ENCODE results near the gene FAM53C.
"Not testable (repeated sequence)": the region's sequence is repeated elsewhere in the genome, so short reads cannot be mapped to it uniquely, and the experiment has no call there.

Gene FAM53C

GRCh38 chr5:138337685-138338410 is at the start of gene FAM53C:
TSS of gene FAM53C (plus strand) at chr5:138338266. CDS start at chr5:138341336, 3,070 bp downstream.
- no peak for FAIRE-seq

GRCh38 chr5:138289296-138289695 is 48.8 kb upstream of the FAM53C start:
- FAIRE-seq, result no peak

DNA sequence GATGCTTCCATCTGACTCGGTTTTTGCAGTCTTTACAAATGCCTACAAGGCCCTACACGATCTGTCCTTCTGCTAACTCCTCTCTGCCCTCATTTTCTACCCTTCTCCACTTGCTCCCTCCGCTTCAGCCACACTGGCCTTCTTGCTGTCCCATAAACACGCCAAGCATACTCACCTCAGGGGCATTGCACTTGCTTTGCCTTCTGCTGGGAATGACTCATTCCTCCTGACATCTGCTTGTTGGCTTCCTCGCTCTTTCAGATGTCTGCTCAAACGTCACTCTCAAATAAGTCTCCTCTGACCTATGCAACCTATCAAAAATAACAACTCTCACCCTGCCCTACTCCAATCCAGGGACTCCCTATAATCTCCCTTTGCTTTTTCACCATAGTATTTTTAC is 34.7 kb upstream of the FAM53C start:
- no peak for FAIRE-seq

DNA sequence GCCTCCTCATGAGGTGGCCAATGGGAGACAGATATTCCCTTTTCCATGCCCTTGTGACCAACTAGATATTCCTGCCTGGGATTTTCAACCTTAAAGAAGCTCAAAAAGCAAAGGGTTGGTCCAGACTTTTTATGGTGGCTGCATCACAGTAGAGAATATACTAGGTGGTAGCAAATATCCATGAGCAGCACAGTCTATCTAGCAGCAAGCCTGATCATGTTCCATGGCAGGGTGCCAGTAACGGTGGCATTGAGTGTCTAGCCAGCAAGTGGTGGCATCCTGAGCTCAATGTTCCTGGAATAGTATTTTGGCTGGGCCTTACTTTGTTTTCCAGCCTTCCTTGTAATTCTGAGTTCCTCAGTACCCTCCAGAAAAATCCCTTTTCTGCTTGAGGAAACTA is 32.3 kb upstream of the FAM53C start:
- FAIRE-seq, result no peak

DNA sequence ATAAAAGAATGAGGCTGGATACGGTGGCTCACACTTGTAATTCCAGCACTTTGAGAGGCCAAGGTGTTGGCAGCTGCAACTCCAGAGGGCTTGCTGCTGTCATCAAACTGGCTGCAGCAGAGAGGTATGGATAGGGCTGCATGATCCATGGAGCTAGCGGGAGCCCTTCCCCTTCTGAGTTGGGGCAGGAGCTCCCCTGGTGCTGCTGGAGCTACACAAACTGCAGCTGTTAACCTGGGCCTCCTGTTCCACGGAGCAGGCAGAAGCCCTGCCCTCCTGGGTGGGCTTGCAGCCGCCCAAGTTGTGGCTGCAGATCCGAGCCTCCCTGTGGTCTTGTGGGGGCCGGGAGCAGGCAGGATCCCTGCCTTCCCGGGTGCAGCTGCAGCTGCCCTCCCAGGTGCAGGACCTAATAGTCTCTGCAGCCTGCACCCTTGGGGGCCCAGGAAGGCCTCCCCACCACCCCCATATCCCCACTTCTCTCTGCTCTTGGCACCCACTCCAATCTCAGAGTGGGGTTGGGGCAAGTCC is 22.3 kb upstream of the FAM53C start:
- FAIRE-seq, result no peak

DNA sequence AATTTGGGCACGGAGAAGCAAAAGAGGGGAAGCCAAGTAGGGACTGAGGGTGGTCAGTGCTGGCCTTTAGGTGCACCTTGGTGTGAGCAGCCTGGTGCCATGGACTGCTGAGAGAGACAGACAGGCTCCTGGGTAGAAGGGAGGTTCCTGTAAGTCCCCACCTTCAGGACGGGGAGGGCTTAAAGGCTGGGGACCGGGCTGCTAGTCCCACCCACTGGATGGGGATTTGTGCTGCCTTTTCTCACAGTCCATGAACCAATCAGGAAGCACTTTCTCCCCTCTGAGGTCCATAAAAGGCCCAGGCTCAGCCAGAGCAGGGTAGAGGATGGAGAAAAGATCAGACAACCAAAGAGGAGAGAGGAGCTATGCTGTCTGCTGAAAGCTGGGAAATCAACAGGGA is 21.7 kb upstream of the FAM53C start:
- FAIRE-seq, result no peak

DNA sequence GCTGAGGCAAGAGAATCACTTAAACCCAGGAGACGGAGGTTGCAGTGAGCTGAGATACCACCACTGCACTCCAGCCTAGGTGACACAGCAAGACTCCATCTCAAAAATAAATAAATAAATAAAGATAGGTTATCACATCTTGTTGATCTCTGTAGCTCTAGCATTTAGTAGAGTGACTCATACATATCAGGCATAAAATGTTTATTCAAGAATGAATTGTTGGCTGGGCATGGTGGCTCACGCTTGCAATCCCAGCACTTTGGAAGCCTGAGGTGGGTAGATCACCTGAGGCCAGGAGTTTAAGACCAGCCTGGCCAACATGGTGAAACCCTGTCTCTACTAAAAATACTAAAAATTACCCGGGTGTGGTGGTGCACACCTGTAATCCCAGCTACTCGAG is 19.9 kb upstream of the FAM53C start:
- FAIRE-seq, result not testable (repeated sequence)

DNA sequence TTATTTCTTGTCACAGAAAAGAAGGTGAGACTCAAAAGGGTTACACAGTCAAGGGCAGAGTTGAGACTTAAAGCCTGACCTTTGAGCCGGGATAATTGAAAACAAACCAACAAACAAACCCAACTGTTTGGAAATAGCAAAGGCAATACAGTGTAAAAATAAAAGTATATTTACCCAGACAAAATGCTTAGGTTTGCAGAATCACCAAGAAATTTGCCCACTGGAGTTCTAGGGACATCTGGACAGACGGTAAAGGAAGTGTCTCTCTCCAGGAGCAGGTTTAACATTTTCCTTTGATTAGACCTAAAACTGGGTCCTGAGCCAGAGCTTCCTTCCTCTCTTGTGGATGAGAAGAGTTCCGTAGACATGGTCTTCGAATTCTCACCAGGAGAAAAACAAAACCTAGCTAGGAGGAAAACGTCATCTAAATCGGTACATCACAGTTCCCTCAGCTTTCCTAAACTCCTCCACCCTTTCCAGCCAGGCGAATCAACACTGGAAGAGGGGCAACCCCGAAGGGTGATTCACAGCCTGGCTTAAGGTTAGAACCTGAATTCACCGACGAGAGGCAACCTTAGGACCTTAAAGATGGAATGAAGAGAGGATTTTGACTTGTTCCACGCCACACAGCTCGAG is 7.1 kb upstream of the FAM53C start:
- no peak for FAIRE-seq

DNA sequence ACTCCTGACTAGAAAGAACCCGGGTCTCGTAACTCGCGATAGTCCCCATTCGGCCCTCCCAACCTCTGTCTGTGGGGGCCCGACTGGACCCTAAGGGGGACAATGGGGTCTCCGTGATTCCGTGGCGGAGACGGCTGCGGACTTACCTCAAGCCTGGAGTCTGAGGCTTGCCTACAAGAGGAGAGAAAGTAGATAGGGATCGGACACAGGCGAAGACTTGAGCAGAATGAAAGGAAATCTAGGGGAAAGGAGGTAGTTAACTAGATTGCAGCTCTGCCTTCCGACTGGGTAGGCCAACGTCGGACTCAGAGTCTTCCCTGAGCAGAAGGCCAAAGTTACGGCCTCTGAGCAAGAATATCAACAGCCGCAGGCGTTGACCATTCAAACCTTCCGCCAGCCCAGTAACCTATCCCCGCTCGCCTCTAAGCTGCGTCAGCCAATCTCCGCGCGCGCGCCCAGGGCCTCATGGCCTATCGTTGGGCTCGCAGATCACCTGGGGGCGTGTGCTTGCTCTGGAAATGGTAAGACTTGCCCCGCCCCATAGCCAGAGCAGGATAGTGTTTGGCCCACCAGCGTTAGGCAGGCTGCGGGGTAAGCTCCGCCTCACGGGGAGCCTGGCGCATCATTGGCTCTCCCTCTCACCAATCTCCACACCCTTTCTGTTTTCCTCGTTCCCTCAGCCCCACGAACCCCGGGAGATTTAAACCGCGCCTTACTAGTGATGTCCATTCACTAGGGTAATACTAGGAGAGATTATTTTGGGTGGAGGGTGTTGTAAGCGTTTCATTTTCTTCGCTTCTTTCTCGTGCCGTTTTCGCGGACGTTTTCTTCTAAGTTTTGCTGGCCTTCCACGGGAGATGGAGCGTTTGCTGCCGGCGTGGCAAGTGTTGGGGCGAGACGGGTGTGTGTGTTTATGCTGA is 6.4 kb upstream of the FAM53C start, which contains the start of gene CDC25C:
CDC25C (minus strand) TSS at position 356 of the 920 bp plus-strand sequence. CDS start 624 bp downstream, outside the sequence.
- peak; percentile 99 for FAIRE-seq

- FAIRE-seq, result no peak
These were observed 3.1 kb upstream of the FAM53C start for GRCh38 chr5:138334867-138335447.

- no peak for FAIRE-seq
These were observed 948 bp upstream of the FAM53C start for GRCh38 chr5:138336952-138337684.

DNA sequence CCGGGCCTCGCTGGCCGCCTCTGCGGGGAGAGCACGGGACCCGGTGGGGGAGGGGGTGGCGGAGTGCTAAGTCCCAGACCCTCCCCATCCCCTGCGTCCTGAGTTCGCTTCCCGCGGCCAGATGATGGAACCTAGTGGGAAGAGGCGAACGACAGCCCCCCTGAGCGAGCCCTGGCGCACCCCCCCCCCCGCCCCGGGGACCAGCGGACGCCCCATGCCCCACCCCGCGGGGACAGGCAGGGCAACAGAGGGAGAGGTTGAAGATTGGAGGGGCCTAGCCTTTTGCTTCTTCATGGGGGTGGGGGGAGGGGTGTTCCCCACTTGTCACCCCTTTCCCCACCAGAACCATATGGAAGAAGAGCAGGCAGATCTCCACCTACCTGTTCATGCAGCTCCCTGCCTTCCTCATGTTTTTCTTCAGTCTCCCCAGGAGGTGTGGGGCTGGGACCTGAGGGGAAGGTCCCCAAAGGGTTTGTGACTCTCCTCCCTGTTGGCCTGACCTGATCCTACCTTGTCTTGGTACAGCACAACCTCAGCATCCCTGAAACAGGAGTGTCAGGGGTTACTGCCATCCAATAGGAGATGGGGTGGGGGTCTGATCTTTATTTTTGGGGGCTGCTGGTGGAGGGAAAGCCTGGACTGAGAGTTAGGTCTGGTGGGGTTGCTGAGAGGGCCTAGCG is 485 bp downstream of the FAM53C start:
- no peak for FAIRE-seq

DNA sequence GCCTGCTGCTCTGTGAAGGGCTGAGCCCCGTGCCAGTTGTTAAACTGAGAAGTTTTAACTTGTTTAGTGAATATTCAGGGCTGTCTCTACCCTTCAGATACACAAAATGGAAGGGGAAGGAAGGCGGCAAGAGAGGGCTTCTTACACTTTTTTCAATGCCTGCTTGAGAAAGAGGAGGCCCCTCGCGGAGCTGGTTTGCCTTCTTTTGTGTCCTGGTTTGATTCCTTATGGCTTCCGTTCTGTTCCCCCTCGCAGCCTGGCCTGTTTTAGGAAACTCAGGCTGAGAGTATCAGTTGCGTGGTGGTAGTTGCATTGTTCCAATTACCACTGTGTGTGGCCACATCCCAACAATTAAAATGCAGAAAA is 1.0 kb downstream of the FAM53C start:
- no peak for FAIRE-seq

GRCh38 chr5:138339464-138339863 is 1.4 kb downstream of the FAM53C start:
- FAIRE-seq, result no peak

- FAIRE-seq, result no peak
These were observed 1.9 kb downstream of the FAM53C start for GRCh38 chr5:138340008-138340407.

DNA sequence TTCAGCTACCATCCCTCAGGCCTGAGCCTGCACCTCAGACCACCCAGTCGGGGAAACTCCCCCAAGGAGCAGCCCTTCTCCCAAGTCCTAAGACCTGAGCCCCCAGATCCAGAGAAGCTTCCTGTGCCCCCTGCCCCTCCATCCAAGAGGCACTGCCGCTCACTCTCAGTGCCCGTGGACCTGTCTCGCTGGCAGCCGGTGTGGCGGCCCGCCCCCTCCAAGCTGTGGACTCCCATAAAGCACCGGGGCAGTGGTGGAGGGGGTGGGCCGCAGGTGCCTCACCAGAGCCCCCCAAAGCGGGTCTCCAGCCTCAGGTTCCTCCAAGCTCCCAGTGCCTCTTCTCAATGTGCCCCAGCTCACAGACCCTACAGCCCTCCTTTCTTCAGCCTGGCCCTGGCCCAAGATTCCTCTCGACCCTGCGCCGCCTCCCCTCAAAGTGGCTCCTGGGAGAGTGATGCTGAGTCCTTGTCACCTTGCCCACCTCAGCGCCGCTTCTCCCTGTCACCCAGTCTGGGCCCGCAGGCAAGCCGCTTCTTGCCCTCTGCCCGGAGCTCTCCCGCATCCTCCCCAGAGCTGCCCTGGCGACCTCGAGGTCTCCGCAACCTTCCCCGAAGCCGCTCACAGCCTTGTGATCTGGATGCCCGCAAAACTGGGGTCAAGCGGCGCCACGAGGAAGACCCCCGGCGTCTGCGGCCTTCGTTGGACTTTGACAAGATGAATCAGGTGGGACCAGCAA is 7.0 kb downstream of the FAM53C start:
- FAIRE-seq, result no peak

DNA sequence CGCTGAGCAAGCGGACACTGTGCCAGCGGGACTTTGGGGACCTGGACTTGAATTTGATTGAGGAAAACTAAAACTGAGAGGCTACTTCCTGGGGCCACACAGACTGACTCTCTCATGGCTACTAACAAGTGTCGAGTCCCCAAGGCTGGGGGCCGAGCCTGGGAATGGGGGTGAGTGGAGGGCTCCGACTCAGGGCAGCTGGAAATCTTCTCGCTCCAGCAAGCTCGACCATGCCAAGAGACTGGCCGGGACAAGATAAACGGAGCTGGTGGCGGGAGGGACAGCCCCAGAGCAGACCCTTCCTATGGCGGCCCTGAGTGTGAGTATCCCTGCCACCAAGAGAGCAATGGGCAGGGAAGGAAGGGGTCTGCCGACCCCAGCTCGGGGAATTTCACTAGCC is 8.8 kb downstream of the FAM53C start:
- FAIRE-seq, result no peak

- FAIRE-seq, result no peak
These were observed 11.9 kb downstream of the FAM53C start for GRCh38 chr5:138349852-138350562.

DNA sequence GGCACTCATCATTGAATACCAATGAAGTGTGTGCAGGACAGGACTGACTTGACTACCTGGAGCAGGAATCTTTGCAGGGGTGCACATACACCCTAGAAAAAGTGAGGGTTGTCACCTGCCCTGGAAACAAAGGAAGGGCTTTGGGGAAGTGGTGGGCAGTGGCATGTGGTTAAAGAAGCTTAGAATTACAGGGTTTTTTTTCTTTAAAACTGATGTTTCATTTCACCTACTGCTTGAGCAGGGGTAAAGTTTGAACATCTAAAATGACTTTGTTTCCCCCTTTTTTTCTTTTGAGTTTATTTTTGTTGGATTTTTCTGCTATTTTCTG is 12.5 kb downstream of the FAM53C start:
- FAIRE-seq, result no peak

DNA sequence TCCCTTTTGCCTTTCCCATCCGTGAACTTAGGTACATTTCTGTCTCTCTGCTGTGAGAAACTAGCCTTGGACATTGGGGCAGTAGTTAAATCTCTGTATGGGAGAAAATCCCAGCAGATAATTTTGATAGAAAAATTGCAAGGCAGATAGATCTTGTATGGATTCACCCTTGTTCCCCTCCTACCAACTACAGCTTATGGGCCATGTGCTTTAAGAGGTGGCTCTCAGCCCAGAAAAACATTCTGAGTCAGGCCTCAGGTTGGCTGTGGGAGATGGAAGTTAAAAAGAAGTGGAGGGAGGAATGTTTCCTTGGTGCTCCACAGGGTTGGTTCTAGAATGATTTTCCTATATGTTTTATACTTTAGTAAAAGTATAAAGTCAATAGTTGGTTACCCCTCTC is 13.0 kb downstream of the FAM53C start:
- FAIRE-seq, result no peak
